HG03432 (cell line): Measurements from ENCODE around the gene ZP3.
A peak's percentile ranks its signal among the peaks of the same experiment; 100 is the strongest.
"Not testable (repeated sequence)": the region's sequence is repeated elsewhere in the genome, so short reads cannot be mapped to it uniquely, and the experiment has no call there.

ENCODE experiments used
- ATAC-seq: cut with Tn5 transposase; IDR thresholded peaks from one replicate; pipeline ENCODE4 v1.9.1; 2021; ENCODE audit warnings: mild to moderate bottlenecking, moderate library complexity; ENCODE audit not compliant: unreplicated experiment

The ZP3 gene

DNA sequence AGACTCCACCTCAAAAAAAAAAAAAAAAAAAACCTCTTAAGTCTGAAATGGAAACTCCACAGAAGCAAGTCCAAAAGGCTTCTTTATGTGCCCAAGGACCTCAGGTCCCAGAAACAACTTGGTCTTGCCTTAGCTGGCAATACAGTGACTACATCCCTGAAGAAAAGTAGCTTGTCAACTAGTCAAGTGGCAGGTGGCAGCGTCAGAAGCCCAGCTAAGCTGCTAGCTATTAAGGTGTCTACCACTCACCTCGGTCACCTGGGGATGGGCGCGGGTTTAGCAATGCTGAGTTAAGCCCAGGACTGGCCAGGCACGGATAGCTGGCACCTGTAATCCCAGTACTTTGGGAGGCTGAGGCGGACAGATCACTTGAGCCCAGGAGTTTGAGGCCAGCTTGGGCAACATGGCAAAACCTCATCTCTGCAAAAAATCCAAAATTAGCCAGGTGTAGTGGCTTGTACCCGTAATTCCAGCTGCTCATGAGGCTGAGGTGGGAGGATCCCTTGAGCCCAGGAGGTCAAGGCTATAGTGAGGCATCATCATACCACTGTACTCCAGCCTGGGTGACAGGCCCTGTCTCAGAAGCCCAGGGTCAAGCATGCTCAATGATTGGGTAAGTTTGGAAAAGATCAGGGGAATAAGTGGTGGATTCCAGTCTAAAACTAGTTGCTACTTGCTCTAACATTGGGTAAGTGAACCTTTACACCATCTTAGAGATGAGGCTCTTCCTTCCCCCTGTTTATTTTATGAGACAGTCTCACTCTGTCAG lies 14.6 kb downstream of the ZP3 start:
- ATAC-seq = not testable (repeated sequence)

- ATAC-seq = not testable (repeated sequence)
Measured at GRCh38 chr7:76440404-76440803, 15.7 kb downstream of the ZP3 start.

GRCh38 chr7:76441792-76442191 lies 17.0 kb downstream of the ZP3 start:
- peak; percentile 44 for ATAC-seq

DNA sequence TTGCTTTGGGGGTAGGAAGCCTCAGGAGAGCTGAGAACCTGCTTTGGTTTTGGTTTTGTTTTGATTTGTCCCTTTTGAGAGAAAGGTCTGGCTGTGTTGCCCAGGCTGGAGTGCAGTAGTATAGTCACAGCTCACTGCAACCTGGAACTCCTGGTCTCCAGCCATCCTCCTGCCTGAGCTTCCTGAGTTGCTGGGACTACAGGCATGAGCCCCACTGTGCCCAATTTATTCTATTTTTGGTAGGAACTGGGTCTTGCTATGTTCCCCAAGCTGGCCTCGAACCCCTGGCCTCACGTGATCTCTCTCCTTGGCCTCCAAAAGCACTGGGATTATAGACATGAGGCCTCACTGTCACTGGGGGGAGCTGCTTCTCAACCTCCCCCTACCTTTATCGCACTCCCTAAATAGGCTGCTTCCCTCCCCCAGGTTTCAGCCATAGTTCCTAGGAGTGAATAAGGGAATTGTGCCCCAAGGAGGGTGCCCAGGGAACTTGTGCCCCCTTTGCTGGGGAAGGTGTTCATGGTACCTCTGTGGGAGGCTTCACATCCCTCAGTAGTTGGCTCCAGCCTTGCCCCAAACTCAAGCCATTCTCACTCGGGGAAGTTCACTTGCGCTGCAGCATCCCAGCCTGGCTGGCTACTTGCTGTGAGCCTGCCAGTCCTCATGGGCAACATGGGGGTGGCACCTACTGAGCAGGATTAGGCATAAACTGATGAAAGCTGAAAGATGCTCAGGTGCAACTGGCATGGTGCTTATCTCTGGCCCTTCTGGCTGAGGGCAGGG lies 18.1 kb downstream of the ZP3 start:
- not testable (repeated sequence) for ATAC-seq

GRCh38 chr7:76443846-76444245 lies 19.1 kb downstream of the ZP3 start:
- ATAC-seq = not testable (repeated sequence)

DNA sequence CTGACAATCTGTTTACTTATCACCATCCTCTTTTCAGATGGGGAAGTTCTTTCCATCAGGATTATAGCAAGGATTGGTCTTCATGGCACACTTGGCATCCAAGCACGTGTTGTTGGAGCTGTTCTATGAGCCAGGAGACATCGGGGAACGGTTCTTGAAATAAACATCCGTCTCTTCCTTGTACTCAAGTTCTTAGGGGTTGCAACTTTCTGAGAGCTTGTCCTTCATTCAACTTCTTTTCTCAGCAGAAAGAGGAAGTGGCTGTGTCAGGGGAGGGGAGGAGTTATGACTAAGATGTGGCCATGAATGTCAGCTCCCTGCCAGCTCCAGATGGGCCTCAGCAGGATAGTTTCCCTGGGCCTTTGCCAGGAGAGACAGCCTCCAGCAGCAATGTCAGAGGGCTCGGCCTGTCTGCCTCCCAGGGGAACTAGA lies 20.8 kb downstream of the ZP3 start:
- ATAC-seq = peak; percentile 83

GRCh38 chr7:76457017-76457416 lies 32.3 kb downstream of the ZP3 start:
- ATAC-seq = not testable (repeated sequence)

GRCh38 chr7:76458504-76458903 lies 33.8 kb downstream of the ZP3 start:
- ATAC-seq = not testable (repeated sequence)

DNA sequence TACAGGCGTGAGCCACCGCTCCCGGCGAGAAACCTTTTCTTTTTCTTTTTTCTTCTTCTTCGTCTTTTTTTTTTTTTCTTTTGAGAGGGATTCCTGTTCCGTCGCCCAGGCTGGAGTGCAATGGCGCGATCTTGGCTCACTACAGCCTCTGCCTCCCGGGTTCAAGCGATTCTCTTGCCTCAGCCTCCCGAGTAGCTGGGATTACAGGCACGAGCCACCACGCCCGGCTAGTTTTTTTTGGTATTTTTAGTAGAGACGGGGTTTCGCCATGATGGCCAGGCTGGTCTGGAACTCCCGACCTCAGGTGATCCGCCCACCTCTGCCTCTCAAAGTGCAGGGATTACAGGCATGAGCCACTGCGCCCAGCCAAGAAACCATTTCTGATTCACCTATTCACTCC lies 36.0 kb downstream of the ZP3 start:
- not testable (repeated sequence) for ATAC-seq

DNA sequence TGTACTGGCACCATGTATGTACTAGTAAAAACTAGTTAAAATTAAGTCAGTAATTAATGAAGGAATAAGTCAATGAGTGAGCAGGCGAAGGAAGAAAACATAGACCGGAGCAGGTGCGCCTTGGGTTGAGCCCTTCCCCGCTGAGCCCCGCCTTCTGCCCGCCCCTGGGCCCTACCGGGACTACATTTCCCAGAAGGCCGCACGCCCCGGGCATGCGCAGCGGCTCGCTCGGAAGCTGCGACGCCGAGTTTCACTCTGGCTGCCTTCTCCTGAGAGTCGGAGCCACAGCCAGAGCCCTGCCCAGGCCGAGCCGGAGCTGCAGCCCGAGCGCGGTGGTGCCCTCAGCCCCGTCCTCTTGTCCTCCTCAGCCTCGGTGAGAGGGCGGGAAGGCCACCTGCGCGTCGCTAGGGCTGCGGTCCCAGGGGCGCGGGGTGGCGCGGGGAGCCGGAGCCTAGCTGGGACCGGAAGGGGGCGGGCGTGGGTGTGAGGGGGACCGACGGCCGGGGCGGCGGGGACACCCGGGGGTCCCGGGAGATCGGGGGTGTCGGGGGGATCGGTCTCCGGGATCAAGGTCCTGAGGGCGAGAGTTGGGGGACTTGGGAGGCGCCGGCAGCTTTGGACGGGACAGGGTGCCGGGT lies 36.8 kb downstream of the ZP3 start, which contains the start of gene DTX2:
Gene DTX2, plus strand, starts transcription at position 246 of the 638 bp plus-strand sequence. CDS start 18,801 bp downstream, outside the sequence.
- peak; percentile 97 for ATAC-seq

DNA sequence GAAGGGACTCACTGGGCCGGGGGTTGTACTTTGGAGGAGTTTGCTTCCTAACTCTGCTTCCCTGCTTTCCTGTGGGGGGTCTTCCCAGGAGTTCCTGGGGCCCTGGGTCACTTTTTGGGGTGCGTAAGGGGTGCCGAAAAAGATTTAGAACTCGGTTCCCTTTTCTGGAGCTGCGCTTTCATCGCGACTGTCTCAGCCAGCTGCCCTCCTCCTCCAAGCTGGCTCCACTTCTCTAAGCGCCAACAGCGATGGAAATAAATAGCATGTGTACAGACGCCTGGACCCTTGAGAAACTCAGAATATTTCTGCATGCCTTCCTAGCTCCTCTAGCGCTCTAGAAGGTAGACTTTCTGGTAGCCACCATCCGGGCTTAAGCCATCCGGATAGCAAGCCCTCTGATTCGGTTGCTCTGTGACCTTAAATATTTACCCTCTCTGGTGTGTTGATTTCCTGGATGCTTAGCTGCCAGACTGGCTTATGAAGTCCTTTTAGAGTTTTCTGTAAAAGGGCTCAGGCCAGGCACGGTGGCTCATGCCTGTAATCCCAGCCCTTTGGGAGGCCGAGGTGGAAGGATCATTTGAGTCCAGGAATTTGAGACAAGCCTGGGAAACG lies 37.6 kb downstream of the ZP3 start:
- not testable (repeated sequence) for ATAC-seq

DNA sequence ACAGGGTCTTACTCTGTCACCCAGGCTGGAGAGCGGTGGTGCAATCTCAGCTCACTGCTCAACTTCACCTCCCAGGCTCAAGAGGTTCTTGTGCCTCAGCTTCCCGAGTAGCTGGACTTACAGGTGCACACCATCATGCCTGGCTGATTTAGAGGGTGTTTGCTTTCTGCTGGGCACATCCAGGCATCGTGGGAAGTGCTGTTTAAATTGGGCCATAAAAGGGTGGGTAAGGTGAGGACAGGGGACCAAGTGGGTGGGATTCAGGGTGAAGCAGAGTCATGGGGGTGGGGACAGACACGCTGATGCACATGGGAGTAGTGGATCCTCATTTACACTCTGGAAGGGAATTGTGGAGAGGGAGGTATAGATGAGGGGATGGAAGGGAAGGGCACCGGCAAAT lies 40.2 kb downstream of the ZP3 start:
- not testable (repeated sequence) for ATAC-seq

- not testable (repeated sequence) for ATAC-seq
Measured at GRCh38 chr7:76465950-76466349, 41.2 kb downstream of the ZP3 start.

- peak; percentile 48 for ATAC-seq
Measured at GRCh38 chr7:76467743-76468404, 43.1 kb downstream of the ZP3 start.

- not testable (repeated sequence) for ATAC-seq
Measured at GRCh38 chr7:76471556-76472221, 46.9 kb downstream of the ZP3 start.

DNA sequence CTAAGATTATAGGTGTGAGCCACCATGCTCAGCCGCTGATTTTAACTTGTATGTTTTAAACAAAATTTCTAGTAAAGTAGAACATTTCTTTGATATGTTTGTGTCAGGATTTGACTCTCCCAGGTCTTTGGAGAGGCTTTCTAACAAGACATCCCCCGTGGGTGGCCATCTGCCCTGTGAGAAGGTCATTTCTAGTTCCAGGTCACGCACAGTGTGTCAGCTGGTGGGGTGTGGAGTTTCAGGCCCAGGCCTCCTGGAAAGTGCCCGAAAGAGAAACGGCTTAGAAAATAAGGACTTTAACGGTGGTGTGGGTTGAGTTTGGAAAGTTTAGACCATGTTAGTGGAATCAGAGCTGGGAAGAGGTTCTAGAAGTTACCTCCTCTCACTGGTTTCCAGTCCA lies 48.3 kb downstream of the ZP3 start:
- ATAC-seq = not testable (repeated sequence)

DNA sequence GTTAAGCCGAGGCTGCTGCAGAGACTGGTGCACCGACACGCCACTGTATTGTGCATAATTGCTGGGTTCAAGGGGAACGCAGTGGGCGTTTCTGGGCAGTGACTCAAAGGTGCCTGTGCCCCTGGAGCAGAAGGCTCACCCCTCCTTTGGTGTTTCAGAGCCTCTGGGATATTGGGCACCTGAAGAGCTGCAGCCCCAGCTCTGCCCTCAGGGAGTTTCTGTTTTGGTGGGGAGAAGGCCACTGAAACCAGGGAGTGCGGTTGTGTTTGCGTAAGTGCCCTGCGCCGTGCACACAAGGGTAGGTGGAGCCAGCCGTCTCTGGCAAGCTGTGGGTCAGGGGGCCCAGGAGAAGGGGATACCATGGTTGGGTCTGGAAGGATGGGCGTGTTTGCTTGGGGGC lies 51.5 kb downstream of the ZP3 start:
- not testable (repeated sequence) for ATAC-seq

DNA sequence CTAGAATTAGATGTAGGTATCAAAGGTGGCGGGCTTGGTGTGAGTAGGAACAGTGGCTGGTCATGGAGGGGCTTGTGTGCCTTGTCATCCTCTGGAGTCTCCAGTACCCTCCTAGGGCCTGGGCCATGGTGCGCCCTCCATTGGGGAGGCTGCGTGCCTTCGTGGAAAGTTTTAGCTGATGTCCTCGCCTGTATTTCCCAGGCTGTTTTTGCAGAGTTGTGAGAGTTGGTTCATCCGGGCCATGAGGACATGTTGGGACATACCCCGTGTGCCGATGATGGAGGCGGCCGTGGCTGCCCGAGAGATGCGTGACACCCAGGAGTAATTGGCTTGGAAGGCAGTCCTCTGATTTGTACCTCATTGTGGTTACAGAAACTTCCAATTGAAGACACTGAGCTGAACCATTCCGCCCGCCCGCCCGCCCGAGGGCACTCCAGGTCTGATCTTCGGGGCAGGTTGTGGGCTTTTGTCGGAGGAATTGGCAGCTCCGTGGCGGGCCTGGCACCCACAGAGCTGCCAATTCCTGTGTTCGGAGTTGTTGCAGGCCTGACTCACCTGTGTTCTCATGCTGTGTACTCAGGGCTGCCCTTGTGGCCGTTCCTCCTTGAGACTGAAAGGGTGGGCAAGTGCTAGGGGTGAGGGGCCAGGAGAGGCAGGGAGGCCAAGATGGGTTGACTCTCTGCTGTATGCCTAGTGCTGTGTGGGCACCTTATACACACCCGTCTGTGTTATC lies 52.2 kb downstream of the ZP3 start:
- ATAC-seq = not testable (repeated sequence)

- not testable (repeated sequence) for ATAC-seq
Measured at GRCh38 chr7:76479628-76480027, 54.9 kb downstream of the ZP3 start.
